Smooth muscle cell (in vitro differentiated cells): ENCODE measurements around the gene MACROD1. TPM values are rescaled to one million over a fixed set of nuclear protein-coding genes. Genes with fewer than 3 reads are reported as not detected.
"Not testable (repeated sequence)": the region's sequence is repeated elsewhere in the genome, so short reads cannot be mapped to it uniquely, and the experiment has no call there.

Experiments
- DNase-seq: peaks from one replicate; lab custom pipeline; 2025; ENCODE audit not compliant: unreplicated experiment; lab: John Stamatoyannopoulos, UW
- H2AFZ ChIP-seq: fragments of 200-600 bp; sonication (generic); 2 replicates; pipeline ENCODE4 v1.6.0; 2016; ENCODE audit warnings: antibody characterized with exemption, low read depth, mild to moderate bottlenecking
- H3F3A ChIP-seq: fragments of 200-600 bp; sonication (generic); 2 replicates; pipeline ENCODE4 v1.6.0; 2017; ENCODE audit warnings: antibody characterized with exemption, low read depth
- H3K27ac ChIP-seq: fragments of 200-600 bp; sonication (generic); 2 replicates; pipeline ENCODE4 v1.5.1; 2016; ENCODE audit warnings: low read depth, mild to moderate bottlenecking
- H3K27me3 ChIP-seq: fragments of 200-600 bp; sonication (generic); 2 replicates; pipeline ENCODE4 v1.6.1; 2016; ENCODE audit warnings: low read depth, mild to moderate bottlenecking
- H3K36me3 ChIP-seq: fragments of 200-600 bp; sonication (generic); 2 replicates; pipeline ENCODE4 v1.5.1; 2016; ENCODE audit warnings: low read depth
- H3K4me1 ChIP-seq: fragments of 200-600 bp; sonication (generic); 2 replicates; pipeline ENCODE4 v1.5.1; 2016; ENCODE audit warnings: low read depth
- H3K4me2 ChIP-seq: fragments of 200-600 bp; sonication (generic); 2 replicates; pipeline ENCODE4 v1.6.0; 2016; ENCODE audit warnings: mild to moderate bottlenecking
- H3K4me3 ChIP-seq: fragments of 200-600 bp; sonication (generic); 2 replicates; pipeline ENCODE4 v1.5.1; 2016; ENCODE audit warnings: mild to moderate bottlenecking
- H3K79me2 ChIP-seq: fragments of 200-600 bp; sonication (generic); 2 replicates; pipeline ENCODE4 v1.6.0; 2016; ENCODE audit warnings: low read depth, mild to moderate bottlenecking
- H3K9ac ChIP-seq: fragments of 200-600 bp; sonication (generic); 2 replicates; pipeline ENCODE4 v1.6.0; 2016; ENCODE audit warnings: low read depth
- H3K9me3 ChIP-seq: fragments of 200-600 bp; sonication (generic); replicated peaks from 2 replicates; pipeline ENCODE4 v1.5.1; 2016; ENCODE audit warnings: low read depth
- H4K20me1 ChIP-seq: fragments of 200-600 bp; sonication (generic); 2 replicates; pipeline ENCODE4 v1.6.0; 2016; ENCODE audit warnings: low read depth
- CTCF ChIP-seq: fragments of 200-600 bp; sonication (generic); IDR thresholded peaks from 2 replicates; pipeline ENCODE4 v1.5.1; 2017; ENCODE audit warnings: borderline replicate concordance, mild to moderate bottlenecking, antibody characterized with exemption; ENCODE audit not compliant: insufficient read depth, poor library complexity, severe bottlenecking
- WGBS: methylation state at CpG from one replicate; pipeline ENCODE4 v1.1.7; 2016; ENCODE audit warnings: low lambda C conversion rate; 5-methylcytosine and 5-hydroxymethylcytosine counted together
- polyA plus RNA-seq: library from polyadenylated mRNA; unstranded; fragments of >200 nt; fragmentation: Nextera tagmentation; extraction: Ambion mirVana; gene quantifications from 2 replicates; pipeline ENCODE4 v1.2.1, GENCODE V29; 2016
- total RNA-seq: library from RNA; depleted of rRNA; stranded (reverse); fragments of >200 nt; gene quantifications from 2 replicates; pipeline ENCODE4 v1.2.3, GENCODE V29; 2014

The MACROD1 gene
- total and polyA plus RNA-seq, 2 experiments from 2014 or later, result 9.2 to 32.6 TPM

GRCh38 chr11:63970902-63971301 lies 195.0 kb downstream of the MACROD1 start:
- no peak for TF ChIP-seq CTCF
- Histone ChIP-seq H3K9me3 (no peaks in the 10 kb centered on the region), H3K27me3 (no peaks in the 10 kb centered on the region), H3K36me3 (no peaks in the 10 kb centered on the region), H4K20me1 (peaks cover 7% of the 10 kb centered on the region), H3K4me3 (no peak overlapping the region), H3K4me2 (no peak overlapping the region), H3K79me2 (peaks cover 11% of the 10 kb centered on the region), H3K9ac (no peak overlapping the region), H3F3A (no peaks in the 10 kb centered on the region), H2AFZ (no peak overlapping the region), H3K27ac (no peak overlapping the region), H3K4me1 (peaks cover 7% of the 10 kb centered on the region)
- DNase-seq, result no peak
- 77% methylated on average over 5 of the region's 5 CpGs for WGBS

GRCh38 chr11:63969461-63969860 lies 196.5 kb downstream of the MACROD1 start:
- Histone ChIP-seq H3K27ac (no peak overlapping the region), H4K20me1 (no peaks in the 10 kb centered on the region), H3K4me1 (no peaks in the 10 kb centered on the region), H3K79me2 (no peaks in the 10 kb centered on the region), H3K4me3 (no peak overlapping the region), H3K36me3 (no peaks in the 10 kb centered on the region), H3K9me3 (no peaks in the 10 kb centered on the region), H3K27me3 (no peaks in the 10 kb centered on the region), H3K4me2 (no peak overlapping the region), H3K9ac (no peak overlapping the region), H2AFZ (no peak overlapping the region), H3F3A (no peaks in the 10 kb centered on the region)
- TF ChIP-seq CTCF, result no peak
- WGBS, result 92% methylated on average over 2 of the region's 2 CpGs
- no peak for DNase-seq

GRCh38 chr11:63966444-63966843 lies 199.5 kb downstream of the MACROD1 start:
- H3K9ac ChIP-seq, result no peak overlapping the region
- no peaks in the 10 kb centered on the region for H3K27me3 ChIP-seq
- no peak for DNase-seq
- H3F3A ChIP-seq, result no peaks in the 10 kb centered on the region
- no peak overlapping the region for H3K4me3 ChIP-seq
- H3K4me2 ChIP-seq, result no peak overlapping the region
- H3K79me2 ChIP-seq, result no peaks in the 10 kb centered on the region
- H3K36me3 ChIP-seq, result no peaks in the 10 kb centered on the region
- H4K20me1 ChIP-seq, result no peaks in the 10 kb centered on the region
- no peaks in the 10 kb centered on the region for H3K4me1 ChIP-seq
- H2AFZ ChIP-seq, result no peak overlapping the region
- WGBS, result 96% methylated on average over 1 of the region's 1 CpG
- TF ChIP-seq CTCF, result no peak
- H3K27ac ChIP-seq, result no peak overlapping the region
- no peaks in the 10 kb centered on the region for H3K9me3 ChIP-seq

- not testable (repeated sequence) for DNase-seq, H3K36me3 ChIP-seq, H3K4me1 ChIP-seq, H3K4me2 ChIP-seq, H3K4me3 ChIP-seq, H3F3A ChIP-seq, H3K27ac ChIP-seq, H2AFZ ChIP-seq, H4K20me1 ChIP-seq, H3K79me2 ChIP-seq, H3K9me3 ChIP-seq, H3K9ac ChIP-seq, H3K27me3 ChIP-seq
- WGBS, result 97% methylated on average over 4 of the region's 4 CpGs
Measured at GRCh38 chr11:63963895-63964294, 202.0 kb downstream of the MACROD1 start.
